NCI-H226 (cell line): Measurements from ENCODE around the gene CHDH.
A peak's percentile ranks its signal among the peaks of the same experiment; 100 is the strongest.

Experiments
- DNase-seq: peaks from one replicate; pipeline ENCODE4 v3.0.0-alpha.2; 2015

Gene CHDH

GRCh38 chr3:53807117-53807810 lies 39.0 kb downstream of the CHDH start:
- no peak for DNase-seq

DNA sequence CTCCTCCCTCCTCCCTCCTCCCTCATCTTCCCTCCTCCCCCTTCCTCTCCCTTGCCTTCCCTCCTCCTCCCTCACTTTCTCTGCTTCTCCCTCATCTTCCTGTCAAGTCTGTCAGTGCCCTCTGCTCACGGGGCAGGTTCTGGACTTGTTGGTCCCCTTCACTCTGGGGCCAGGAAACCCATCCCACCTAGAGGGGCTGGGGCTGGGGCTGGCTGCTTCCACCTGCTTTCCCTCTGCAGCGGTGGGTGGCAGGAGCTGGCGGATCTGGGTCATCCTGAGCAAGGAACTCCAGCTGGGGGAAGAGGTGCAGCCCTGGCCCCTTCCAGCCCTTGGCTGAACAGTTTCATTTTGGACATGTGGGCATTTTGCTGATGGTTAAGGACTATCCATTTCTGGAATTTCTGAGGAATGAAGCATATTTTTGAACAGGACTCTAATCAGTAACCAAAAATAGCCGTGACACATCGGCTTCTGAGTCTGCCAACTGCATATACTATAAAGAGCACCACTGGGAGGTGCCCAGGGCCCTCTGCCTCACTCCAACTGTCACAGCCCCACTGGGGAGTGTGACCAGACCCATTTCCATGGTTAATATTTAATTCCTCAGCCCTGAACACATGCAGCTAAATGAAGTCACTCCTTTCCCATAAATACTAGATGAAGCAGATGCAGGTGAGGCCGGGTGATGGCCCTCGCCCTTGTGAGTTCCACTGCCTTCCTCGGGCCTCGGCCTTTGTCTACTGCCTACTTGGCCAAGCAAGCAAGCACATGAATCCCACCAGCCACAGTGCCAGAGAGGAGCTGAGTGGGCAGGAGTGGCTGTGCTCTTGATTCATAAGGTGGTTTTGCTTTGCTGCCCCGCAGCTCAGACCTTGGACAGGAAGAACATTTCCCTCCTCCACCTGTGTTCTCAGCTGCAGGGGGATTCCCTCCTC lies 39.8 kb downstream of the CHDH start:
- DNase-seq, result peak; percentile 67

DNA sequence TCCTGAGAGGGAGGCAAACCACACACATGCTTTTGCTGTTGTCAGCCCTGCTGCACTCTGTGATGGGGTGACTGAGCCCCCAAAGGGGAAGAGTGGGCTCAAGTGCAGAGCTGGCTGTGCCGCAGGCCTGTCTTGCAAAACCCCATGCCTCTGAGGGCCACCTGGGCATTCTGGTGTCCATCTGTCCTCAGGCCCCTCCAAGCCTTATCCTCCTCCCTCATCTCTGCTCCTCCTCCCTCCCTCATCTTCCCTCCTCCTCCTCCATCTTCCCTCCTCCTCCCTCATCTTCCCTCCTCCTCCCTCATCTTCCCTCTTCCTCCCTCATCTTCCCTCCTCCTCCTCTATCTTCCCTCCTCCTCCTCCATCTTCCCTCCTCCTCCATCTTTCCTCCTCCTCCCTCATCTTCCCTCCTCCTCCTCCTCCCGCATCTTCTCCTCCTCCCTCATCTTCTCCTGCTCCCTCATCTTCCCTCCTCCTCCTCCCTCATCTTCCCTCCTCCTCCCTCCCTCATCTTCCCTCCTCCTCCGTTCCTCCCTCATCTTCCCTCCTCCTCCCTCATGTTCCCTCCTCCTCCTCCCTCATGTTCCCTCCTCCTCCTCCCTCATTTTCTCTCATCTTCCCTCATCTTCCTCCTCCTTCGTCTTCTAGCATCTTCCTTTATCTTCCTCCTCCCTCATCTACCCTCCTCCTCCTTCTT lies 40.6 kb downstream of the CHDH start:
- no peak for DNase-seq

- DNase-seq, result peak; percentile 83
Observed at GRCh38 chr3:53804697-53805462, 41.3 kb downstream of the CHDH start.

DNA sequence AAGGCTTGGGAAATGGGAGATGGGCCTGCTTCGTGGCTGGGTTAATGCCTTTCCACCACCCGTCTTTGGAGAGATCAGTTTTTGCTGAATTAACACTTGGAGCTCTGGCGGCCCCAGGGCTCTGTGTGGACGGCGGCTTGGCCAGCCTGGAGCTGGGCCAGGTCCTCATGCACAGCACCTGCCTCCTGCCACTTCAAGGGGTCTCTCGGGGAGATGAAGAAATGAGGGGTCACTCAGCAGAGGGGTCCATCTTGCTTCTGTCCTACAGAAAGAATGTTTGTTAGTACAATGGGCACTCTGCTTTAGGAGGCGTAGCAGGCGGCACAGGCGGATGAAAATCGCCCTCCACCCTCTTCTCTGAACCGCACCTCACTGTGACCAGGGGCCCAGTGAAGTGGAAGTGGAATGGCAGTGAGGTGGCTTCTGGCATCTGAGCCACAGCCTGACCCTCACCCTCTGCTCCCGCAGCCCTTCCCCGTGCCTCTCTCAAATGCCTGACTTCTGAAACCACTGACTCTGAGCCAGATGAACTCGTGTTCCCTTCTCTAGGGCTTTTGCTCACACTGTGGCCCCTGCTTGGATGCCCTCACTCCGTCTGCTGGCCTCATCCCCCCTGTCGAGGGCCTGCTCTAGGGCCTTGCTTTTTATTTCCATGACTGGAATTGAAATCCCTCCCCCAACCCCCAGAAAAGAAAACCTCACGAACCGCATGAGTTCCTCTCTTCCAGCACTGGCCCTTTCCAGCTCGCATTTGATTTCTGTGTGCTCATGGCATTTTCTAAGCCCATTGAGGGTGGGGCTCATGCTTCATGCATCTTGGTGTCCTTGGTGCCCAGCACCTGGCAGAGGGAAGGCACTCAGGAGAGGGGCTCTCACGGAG lies 42.2 kb downstream of the CHDH start:
- DNase-seq, result no peak

GRCh38 chr3:53803124-53803815 lies 42.9 kb downstream of the CHDH start:
- DNase-seq, result no peak

DNA sequence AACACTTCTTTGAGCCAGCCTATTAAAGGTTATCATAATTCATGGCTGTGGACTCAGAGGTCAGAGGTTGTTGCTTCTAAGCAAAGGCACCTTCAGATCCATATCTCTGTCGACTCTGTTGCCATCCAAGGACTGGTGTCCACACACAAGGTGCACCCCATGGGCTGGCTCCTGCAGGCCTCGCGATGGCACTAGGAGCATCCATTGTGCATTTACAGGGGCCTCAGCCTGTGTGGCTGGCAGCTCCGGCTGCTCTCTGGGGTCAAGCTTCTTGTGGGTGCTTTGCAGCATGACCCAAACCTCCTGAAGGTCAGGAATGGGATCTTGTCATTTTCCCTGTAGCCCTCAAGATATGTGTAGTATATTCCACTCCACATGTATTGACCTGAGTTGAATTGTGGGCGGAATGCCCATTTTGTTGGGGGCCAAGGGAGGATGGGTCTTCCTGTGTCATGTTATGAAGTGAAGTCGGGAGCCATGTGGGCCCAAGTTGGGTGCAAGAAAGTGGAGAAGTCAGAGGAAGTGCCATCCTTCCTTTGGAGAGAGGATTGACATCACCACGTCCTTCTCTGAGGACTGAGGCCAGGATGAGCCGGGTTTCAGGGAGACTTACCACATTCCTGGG lies 43.9 kb downstream of the CHDH start:
- DNase-seq, result no peak

GRCh38 chr3:53801319-53801718 lies 44.9 kb downstream of the CHDH start:
- no peak for DNase-seq

DNA sequence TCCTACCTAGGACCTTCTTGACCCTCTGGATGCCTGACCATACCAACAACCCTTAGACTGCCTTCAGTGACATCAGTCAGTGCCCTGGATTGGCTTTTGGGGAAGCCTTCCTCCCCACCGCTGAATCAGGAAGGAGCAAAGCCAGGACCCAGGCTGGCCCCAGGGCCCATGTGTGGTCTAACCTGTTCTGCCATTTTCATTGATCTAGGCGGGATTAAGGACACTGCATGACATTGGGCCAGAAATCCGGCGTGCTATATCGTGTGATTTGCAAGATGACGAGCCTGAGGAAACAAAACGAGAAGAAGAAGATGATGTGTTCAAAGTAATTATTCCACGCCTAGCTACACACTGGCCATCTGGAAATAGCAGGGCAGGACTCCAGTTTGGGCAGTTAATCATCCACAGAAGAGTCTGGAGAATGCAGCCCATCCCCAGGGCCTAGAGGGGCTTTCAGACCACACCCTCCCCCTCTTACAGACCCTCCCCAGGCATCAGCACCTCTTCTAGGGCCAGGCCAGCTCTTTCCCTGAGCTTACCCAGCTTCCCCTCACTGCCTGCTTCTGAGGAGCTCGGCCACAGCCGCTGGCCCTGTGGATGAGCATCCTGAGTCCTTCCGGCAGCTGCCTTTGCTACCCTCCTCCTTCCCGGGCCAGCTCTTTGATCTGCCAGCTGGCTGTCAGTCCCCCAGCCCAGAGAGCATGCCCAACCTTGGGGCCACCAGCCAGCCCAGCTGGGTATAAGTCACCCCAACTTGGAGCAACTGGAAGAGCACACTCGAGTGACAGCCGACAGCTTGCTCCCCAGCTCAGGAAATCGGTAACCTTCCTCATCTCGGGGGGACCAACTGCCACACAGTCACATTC lies 45.9 kb downstream of the CHDH start:
- DNase-seq, result no peak

DNA sequence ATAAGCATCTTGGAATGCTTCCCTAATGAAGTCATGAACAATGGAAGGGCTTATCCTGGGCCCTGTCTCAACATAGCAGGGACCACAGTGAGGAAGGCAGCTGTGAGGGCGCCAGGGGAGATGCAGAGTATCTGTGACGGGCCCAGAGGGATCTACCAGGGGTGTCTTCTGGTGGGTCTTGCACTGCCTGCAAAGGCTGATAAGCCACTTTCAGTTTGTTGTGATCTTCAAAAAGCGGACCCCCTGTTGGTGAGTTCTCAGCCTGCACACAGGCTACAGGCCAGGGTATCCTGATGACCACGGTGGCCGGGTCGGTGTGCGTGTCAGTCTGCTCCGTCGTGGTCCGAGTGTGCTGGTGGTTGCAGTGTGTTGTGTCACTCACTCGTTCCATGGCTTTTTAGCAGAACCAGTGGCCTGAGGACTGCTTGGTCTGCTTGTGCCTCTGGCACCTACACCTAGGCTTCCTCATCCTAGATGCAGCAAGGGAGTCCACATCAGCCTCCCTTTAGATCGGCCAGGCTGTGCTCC lies 46.8 kb downstream of the CHDH start:
- DNase-seq, result no peak

GRCh38 chr3:53798144-53798543 lies 48.1 kb downstream of the CHDH start:
- no peak for DNase-seq

DNA sequence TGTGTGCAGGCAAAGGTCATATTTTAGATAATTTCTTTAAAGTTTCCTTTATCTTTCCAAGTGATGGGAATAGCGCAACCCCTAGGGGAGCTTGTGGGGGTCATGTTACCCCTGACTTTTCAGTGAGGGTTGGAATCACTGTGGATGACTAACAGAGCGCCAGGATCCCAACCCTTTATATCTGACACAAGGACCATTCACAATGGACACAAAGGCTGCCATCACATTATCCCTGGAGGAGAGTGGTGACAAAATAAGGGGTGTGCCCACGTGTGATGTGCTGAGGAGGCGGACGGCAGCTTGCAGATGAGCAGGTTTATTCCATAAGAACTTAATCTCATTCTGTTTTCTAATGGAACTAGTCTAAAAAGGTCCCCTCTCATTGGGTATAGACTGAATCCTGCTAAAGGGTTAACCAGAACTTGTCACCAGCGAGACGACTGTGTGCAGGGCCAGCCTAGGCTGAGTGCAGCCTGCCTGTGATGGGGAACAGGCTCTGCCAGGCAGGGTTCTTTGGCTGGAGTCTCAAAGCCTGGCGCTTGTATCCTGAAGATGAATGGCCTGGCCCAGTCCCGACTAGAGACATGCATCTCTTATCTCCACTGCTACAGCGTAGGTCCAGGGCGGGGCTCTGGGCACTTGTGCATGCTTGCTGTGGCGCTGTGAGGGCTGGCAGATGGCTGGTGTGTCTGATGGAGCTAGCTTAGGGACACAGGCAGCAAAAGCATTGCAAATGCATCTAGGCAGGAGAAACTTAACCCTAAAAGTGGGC lies 50.2 kb downstream of the CHDH start:
- DNase-seq, result no peak

DNA sequence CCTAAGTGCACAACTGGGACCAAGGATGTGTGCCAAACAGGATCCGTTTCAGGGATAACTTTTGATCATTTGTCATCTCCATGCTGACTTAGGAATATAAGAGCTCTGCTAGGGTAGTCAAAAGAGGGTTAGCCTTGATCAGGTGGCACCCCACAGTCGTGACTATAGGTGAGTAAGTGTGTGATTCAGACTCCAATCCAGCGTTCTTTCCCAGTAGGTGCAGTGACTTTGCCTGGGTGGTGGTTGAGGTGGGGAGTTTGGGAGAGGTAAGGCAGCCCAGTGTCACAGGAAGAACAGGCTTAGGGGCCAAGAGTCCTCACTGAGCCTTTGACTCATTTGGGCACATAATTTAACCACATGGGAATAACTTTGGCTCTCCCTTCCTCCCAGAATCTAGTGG lies 51.0 kb downstream of the CHDH start:
- DNase-seq, result no peak

DNA sequence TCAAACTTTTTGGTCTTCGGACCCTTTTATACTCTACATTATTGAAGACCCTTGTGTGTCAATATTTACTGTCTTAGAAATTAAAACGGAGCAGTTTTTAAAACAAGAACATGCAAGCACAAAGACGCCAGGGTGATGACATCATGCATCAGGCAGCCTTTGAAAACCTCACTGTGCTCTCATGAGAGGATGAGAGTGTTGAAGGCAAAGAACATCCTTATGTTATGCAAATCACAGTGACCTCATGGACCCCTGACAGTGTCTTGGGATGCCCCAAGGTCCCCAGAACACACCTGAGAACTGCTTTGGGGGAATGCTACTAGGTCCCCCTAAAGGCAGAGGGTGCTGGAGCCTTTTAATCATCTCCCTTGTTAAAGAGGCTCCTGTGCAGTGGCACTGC lies 51.6 kb downstream of the CHDH start:
- no peak for DNase-seq

DNA sequence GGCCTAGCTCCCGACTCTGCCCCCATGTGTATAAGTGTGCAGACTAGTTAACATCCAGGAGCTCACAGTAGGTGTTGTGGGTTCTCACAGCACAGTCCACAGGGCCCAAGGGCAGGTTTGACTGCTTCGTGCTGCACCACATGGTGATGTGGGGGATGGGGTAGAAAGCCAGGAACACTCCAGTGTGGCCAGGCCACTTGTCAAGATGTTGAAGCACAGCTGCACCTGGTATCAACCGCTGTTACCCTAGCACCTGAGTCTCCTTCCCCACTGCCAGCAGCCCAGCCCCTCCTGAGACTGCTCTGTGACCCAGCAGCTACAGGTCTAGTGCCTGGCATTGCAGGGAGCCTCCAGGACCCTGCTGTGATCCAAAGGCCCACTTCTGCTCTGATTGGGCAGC lies 53.4 kb downstream of the CHDH start:
- DNase-seq, result no peak

GRCh38 chr3:53791317-53791716 lies 54.9 kb downstream of the CHDH start:
- DNase-seq, result no peak

DNA sequence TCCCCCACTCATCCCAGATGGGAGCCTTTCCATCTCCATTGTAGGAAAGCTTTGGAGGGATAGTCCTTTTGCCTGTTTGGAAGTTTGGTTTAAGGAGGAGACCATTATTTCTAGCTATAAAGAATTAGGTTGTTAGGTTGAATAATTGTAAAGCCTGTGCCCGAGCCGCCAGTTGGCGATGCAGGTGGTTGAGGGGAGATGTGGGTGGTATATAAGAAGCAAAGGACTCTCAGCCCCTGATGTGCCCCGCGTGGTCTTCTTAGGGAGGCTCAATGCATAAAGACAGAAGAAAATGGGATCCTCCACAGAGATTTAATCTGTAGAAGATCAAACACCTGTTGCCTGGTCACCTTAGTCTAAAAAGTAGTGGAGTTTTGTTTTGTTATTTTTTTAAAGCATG lies 55.7 kb downstream of the CHDH start:
- no peak for DNase-seq

- no peak for DNase-seq
Observed at GRCh38 chr3:53789459-53789858, 56.8 kb downstream of the CHDH start.

DNA sequence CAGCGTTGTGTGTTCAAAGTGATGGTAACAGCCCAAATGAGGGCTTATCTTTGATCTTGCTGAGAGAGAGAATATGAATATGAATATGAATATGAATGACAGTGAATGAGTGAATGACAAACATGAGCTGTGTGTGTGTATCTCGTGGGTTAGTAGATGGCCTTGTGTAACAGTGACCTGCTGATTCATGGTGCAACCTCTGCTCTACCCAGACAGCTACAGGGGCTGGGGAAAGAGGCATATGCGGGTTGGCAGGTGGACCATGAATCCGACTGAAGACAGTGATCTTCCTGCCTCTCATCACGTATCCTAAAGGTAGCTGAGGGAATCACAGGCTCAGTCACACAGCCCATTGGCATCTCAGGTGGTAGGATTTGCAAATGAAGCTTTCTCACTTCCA lies 58.2 kb downstream of the CHDH start:
- DNase-seq, result no peak
